Right lobe of liver (tissue), 4 donors: ENCODE data around the gene DCAKD.

Experiments used
- POLR2A ChIP-seq: fragments of 450-650 bp; IDR thresholded peaks from one replicate; pipeline ENCODE4 v1.6.1; 2017; ENCODE audit warnings: antibody characterized with exemption, mild to moderate bottlenecking
- TF ChIP-seq, protein P1 (sequence below), 4 donors: fragments of 200-600 bp in 3 of 4; fragments of 450-650 bp in 1 of 4; IDR thresholded peaks; one replicate each; pipeline versions ENCODE4 v1.5.1 to v1.8.0; 2016 to 2022; ENCODE audit warnings: antibody characterized with exemption in 4 of 4, mild to moderate bottlenecking in 2 of 4
- donor health status: DM: no; HTN: no; CAD: no.
- donor health status: DM: no; HTN: no; CAD: no.
- donor health status: DM: no; HTN: yes; CAD: no.

DNA sequence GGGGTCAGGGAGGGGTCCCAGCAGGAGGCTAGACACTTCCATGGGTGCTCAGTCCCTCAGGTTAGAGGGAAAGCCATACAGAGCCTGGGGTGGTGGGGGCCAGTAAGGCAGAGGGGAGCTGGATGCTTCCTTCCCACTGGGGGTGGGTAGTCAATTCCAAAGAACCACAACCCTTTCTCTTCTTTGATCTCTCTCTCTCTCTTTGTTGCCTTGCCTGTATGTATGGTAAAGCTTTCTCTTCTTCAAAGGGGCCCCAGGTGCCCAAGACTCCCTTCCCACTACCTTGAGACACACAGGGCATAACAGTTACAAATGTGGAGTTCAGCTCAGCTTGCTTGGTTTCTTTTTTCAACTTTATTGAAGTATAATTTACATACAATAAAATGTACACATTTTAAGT lies 52.8 kb downstream of the DCAKD start:
- TF ChIP-seq, protein P1, sequence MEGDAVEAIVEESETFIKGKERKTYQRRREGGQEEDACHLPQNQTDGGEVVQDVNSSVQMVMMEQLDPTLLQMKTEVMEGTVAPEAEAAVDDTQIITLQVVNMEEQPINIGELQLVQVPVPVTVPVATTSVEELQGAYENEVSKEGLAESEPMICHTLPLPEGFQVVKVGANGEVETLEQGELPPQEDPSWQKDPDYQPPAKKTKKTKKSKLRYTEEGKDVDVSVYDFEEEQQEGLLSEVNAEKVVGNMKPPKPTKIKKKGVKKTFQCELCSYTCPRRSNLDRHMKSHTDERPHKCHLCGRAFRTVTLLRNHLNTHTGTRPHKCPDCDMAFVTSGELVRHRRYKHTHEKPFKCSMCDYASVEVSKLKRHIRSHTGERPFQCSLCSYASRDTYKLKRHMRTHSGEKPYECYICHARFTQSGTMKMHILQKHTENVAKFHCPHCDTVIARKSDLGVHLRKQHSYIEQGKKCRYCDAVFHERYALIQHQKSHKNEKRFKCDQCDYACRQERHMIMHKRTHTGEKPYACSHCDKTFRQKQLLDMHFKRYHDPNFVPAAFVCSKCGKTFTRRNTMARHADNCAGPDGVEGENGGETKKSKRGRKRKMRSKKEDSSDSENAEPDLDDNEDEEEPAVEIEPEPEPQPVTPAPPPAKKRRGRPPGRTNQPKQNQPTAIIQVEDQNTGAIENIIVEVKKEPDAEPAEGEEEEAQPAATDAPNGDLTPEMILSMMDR (IDR thresholded peaks at IDR 0.05), result no peak
- TF ChIP-seq POLR2A, result no peak
